GM19351 (cell line): ENCODE measurements around the gene NRL.
A peak's percentile ranks its signal among the peaks of the same experiment; 100 is the strongest.
"Not testable (repeated sequence)": the region's sequence is repeated elsewhere in the genome, so short reads cannot be mapped to it uniquely, and the experiment has no call there.

ENCODE experiments used
- ATAC-seq: cut with Tn5 transposase; IDR thresholded peaks from one replicate; pipeline ENCODE4 v1.9.1; 2021; ENCODE audit warnings: mild to moderate bottlenecking, moderate library complexity; ENCODE audit not compliant: unreplicated experiment

Gene NRL

GRCh38 chr14:24054646-24055045, 60.1 kb downstream of the NRL start:
- no peak for ATAC-seq

DNA sequence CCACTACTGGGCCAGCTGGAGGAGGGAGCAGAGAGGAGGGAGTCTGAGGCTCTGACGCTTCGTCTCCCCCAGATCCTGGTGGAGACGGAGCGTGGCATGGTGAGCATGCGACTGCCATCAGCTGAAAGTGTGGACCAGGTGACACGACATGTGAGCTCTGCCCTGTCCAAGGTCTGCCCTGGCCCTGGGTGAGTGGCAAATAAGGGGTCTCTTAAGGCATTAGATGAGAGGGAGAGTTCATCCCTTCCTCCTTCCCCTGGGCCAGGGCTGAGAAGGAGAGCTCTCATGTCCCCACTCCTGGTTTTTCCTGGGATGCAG, 60.5 kb downstream of the NRL start:
- no peak for ATAC-seq

DNA sequence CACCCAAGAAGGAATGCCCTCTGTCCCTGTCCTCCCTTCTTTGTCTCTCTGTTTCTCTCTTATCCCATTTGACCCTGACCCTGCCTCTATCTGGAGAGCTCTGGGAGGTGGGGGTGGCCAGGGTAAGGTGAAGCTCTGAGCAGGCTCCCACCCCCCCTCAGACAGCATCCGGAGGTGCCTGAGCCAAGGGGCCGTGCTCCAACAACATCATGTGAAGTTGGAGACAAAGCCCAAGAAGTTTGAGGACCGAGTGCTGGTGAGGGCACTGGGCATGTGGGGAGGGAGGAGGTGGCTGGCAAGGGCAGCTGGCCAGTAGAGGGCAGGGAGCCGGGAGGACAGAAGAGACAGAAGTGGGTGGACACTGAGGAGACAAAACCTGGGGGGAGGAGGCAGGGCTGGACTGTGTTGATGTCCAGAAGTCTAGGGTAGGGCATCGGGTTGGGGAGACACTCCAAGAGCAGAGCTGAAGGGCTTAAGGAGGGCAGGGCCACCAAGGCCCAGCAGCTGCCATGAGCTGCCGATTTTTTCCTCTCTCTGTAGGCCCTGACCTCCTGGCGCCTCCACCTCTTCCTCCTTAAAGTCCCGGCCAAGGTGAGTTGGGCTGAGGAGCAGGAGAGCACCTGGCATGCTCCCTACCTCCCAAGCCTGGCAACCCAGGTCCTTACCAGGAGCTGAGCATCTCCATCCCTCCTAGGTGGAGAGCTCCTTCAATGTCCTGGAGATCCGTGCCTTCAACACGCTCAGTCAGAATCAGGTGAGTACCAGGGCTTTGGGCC, 61.0 kb downstream of the NRL start:
- no peak for ATAC-seq

DNA sequence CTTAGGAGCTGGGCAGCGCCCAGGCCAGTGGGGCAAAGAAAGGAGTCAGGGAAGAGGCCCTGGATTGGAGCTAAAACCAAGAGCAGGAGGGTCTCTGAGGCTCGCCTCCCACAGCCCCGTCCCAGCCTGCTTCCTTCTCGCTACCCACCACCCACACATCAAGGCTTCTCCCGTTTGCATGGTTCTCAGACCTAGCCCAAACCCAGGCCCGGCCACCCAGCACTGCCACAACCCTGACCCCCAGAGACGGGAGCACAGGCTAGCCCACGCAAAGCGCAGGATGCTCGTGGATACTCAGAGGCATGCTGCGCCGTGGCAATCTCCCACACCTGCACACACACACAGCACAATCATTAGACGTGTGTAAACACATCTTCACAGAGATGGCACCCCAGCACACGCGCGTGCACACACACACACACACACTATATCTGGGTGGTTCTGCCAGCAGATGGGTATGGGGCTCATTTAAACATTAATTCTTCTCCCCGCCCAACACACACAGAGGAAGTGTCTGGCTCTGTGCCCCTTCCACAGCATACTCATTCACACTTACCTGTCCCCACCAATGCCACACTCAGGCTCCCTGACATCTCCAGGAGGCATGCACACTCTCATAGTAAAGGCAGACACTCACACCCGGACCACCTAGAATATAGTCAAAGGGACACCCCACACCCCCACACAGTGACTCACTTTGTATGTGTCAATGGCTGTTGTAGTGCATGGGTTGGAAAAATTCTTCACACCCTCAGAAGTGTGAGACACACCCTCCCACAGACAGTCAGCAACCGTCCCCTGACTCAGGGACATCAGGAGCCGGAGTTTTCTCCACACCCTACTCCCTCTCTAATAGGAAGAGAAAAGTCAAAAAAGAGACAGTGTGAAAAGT, 61.8 kb downstream of the NRL start:
- ATAC-seq: no peak

DNA sequence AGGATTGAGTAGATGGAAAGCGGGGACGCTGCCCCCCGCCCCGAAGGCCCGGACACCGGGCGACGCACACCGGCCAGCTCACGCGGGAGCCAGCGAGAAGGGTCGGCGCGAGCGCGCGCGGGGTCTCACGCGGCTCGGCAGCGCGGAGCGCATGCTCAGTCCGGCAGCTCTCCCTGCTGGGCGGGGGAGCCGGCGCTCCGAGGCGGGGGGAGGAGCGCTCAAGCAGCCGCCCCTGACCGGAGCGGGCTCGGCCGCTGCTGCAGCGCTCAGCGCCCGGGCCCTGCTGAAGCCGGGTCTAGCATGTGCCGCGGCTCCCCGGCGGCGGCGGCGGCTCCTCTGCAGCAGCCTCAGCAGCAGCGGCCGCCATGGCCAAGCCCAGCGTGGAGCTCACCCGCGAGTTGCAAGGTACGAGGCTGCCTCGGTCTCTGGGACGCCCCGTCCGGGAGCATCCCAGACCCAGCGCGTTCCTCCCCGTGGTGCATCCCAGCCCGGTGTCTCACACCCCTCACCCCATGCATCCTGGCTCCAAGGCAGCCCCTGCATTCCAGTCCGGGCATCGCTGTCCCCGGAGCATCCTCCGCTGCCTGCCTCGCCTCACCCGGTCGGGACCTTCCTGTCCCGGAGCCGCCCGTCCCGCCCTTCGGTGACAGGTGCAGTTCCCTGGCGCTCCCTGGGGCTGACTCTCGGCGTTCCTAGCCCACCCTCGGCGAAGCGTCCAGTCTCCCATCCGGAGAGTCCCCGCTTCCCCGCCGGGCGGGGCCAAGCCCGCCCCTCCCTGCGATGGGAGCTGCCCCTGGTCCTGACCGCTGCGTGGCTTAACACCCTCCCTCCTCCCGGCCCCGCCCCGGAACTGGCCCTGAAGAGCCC, 62.7 kb downstream of the NRL start, which contains the start of gene CARMIL3:
Gene CARMIL3 (plus strand): TSS at position 221 of the 867 bp plus-strand sequence. CDS start 145 bp downstream, at position 366.
- peak; percentile 79 for ATAC-seq

DNA sequence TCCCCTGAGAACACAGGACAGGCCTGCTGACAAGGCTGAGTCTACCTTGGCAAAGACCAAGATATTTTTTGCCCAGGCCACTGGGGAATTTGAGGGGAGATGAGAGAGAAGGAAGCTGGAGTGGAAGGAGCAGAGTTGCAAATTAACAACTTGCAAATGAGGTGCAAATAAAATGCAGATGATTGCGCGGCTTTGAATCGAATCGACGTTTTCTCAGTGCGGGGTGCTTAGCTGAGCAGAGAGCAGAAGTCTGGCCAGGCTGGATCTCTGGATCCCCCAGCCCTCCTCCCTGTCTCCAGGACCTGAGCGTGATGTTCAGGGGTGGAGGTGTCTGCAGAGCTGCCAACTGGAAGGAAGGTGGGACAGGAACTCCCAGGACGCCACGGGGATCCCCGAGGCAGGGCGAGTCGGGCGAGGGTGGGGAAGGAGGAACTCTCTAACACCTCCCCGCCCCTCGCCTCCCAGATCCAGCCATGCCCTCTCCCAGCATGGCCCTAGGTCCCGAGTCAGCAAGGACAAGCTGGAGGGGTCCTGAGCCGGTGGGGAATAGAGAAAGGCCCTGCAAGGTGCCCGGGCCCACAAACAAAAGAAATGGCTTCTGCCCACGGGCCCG, 63.5 kb downstream of the NRL start:
- ATAC-seq: peak; percentile 10

DNA sequence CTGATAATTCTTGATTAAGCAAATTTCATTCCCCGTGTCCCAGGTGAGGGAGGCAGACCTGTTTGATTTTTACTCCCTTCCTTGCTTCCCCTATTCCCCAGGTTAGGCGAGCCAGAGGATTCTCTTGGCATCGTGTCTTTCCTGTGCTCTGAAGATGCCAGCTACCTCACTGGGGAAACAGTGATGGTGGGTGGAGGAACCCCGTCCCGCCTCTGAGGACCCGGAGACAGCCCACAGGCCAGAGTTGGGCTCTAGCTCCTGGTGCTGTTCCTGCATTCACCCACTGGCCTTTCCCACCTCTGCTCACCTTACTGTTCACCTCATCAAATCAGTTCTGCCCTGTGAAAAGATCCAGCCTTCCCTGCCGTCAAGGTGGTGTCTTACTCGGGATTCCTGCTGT, 64.0 kb downstream of the NRL start:
- ATAC-seq: not testable (repeated sequence)

DNA sequence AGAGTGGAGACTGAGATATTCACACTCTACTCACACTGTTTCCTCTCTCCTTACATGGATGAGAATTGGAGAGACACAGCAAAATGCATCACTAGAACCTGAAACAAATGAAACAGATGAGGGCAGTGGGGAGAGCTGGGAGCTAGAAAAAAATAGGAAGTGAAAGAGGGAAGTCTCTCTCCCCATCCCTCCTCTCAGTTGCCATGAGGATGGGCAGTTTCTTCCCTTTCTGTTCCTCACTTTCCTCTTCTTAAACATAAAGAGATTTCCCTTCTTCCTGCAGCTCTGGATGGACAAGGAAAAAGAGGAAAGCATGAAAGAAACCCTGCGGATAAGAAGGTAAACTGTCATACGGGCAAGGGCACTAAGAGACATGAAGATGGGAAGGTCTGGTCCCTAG, 65.7 kb downstream of the NRL start:
- not testable (repeated sequence) for ATAC-seq

GRCh38 chr14:24042746-24043145, 72.0 kb downstream of the NRL start:
- ATAC-seq: no peak

GRCh38 chr14:24040692-24041091, 74.1 kb downstream of the NRL start:
- ATAC-seq: no peak

GRCh38 chr14:24038686-24039085, 76.1 kb downstream of the NRL start:
- ATAC-seq: no peak

GRCh38 chr14:24037658-24038037, 77.1 kb downstream of the NRL start:
- no peak for ATAC-seq

DNA sequence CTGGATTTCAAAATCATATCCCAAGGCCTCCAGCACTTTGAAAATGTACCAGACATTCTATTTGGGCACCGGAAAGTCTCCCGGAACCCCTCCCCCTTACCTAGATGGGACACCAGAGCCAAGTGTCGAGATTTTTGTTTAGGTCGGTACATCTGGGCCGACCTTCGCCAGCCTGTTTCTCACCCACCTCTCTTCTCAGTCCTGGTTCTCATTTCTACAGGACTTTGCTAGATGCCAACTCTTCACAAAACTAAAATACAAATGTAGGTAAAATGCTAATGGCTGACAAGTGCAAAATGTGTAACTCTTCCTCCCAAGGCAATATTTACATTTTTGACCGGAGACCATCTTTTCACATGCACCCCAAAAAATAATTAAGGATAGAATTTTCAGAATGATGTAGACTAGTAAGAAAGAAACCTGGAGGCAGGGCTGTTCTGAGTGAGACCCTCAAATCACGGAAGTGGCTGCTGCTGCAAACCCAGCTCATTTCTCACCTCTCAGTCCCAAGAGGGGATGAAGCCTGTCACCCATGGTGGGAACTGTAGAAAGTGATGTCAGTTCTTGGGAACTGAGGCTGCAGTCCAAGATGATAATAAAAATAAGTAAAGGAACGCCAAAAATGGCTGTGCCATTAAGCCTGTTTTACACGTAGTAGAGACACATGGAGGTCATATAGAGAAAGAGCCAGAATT, 77.6 kb downstream of the NRL start:
- ATAC-seq: peak; percentile 13

GRCh38 chr14:24036169-24036962, 78.4 kb downstream of the NRL start:
- ATAC-seq: peak; percentile 75

DNA sequence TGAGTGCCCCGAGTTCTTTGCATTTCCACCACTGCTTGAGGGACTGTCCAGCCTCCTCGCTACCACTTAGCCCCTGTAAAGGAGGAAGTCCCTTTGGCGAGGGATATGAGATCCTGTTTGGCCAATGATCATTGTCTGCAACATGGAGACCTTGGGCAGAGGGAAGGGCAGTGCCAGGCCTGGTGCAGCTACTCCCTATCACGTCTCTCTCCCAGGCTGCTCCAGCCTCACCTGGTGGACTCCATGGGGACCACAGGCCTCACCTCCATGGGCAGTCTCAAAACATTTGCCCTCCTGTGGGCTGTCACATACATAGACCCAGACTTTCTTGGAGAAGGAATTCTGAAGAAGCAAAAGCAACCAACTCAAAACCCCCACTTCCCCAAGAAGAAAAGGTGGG, 79.0 kb downstream of the NRL start:
- ATAC-seq: not testable (repeated sequence)

DNA sequence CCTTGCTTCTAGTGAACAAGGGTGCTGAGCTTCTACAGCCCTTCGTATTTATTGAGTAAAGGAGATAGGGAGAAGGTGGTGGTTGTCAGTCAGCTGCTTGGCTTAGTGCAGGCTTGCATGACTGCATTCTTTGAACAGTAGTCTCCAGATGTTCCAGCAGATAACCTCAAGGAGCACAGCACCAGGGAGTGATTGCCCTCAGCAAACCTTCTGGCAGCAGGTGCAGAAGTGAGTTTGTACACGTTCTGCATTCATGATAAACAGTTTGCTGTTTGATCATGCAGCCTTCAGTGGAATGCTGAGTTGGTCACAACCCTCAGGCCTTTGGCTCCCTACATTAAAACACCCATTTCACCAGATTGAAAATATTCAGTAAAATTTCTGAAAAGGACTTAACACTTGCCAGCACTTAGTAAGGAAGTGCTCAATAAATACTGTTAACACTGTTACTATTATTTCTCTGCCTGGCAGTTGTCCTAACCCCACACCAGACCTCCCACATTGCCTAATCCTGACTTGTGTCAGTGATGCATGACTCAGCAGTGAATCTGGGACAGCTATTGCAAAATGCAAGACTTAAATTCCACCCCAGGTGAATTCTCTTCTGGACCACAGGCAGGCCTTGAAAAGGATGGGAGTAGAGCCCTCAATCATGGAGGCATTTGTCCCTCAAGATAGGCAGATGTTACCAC, 81.9 kb downstream of the NRL start:
- no peak for ATAC-seq

GRCh38 chr14:24031331-24031730, 83.4 kb downstream of the NRL start:
- ATAC-seq: not testable (repeated sequence)

- not testable (repeated sequence) for ATAC-seq
These were observed 85.1 kb downstream of the NRL start for GRCh38 chr14:24029687-24030086.
